Subcutaneous abdominal adipose tissue (tissue), 5 donors: Measurements from ENCODE around the gene COL5A1.

Source experiments
- H3K27ac ChIP-seq: one replicate; pipeline ENCODE4 v1.7.0; 2013; ENCODE audit warnings: low read depth, mild to moderate bottlenecking, inconsistent platforms, low read length, moderate library complexity
- H3K27me3 ChIP-seq, 5 donors: one replicate each; pipeline ENCODE4 v1.7.0; 2013; ENCODE audit warnings: low read length in 5 of 5, inconsistent platforms in 1 of 5; ENCODE audit not compliant: control insufficient read depth in 5 of 5, insufficient read depth in 4 of 5
- H3K36me3 ChIP-seq, 5 donors: one replicate each; pipeline ENCODE4 v1.7.0; 2013; ENCODE audit warnings: low read length in 5 of 5; ENCODE audit not compliant: control insufficient read depth in 5 of 5, insufficient read depth in 5 of 5
- H3K4me1 ChIP-seq, 5 donors: one replicate each; pipeline ENCODE4 v1.7.0; 2013; ENCODE audit warnings: low read length in 5 of 5, mild to moderate bottlenecking in 3 of 5, moderate library complexity in 1 of 5; ENCODE audit not compliant: control insufficient read depth in 5 of 5, insufficient read depth in 5 of 5
- H3K4me3 ChIP-seq, 5 donors: one replicate each; pipeline ENCODE4 v1.7.0; 2013; ENCODE audit warnings: low read length in 5 of 5, low read depth in 1 of 5
- H3K9ac ChIP-seq, 5 donors: one replicate each; pipeline ENCODE4 v1.7.0; 2013; ENCODE audit warnings: low read length in 5 of 5, mild to moderate bottlenecking in 4 of 5, moderate library complexity in 3 of 5
- H3K9me3 ChIP-seq, 5 donors: one replicate each; pipeline ENCODE4 v1.7.0; 2013; ENCODE audit warnings: low read length in 5 of 5; ENCODE audit not compliant: control insufficient read depth in 5 of 5
- donor health status: healthy.
- donor health status: healthy.
- donor health status: healthy.
- donor health status: healthy.
- donor health status: healthy.

The COL5A1 gene

DNA sequence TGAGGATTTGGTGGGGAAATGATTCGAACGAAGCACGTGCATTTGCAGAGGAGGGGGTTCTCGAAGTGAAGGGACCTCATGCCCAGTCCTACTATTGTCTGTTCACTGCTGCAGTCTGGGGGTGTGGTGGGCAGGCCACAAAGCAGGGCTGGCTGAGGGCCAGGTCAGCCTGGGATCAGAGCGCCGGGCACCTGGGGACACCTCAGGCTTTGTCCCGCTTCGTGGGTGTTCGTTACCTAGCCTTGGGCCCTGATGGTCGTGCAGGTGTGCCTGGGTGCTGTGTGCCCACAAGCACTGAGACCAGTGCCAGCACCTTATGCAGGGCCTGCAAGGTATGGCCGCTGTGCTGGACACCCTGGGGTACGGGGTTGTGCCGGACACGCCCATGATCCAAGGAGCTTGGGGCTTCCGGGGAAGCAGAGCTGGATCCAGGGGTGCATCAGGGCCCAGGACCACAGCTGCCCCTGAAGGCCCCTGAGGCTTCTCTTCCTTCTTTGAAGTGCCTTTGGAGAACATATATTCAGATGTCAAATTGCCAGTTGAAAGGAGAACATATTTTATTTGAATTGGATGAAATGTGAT is 80.6 kb downstream of the COL5A1 start:
- Histone ChIP-seq H3K27ac (no peak overlapping the region), H3K36me3 (peaks cover 0 to 36% (median 24%) of the 10 kb centered on the region in 5 donors), H3K9me3 (no peaks in the 10 kb centered on the region), H3K4me1 (peaks cover 0 to 15% (median 6%) of the 10 kb centered on the region in 5 donors), H3K27me3 (no peaks in the 10 kb centered on the region), H3K4me3 (no peak overlapping the region), H3K9ac (no peak overlapping the region)

DNA sequence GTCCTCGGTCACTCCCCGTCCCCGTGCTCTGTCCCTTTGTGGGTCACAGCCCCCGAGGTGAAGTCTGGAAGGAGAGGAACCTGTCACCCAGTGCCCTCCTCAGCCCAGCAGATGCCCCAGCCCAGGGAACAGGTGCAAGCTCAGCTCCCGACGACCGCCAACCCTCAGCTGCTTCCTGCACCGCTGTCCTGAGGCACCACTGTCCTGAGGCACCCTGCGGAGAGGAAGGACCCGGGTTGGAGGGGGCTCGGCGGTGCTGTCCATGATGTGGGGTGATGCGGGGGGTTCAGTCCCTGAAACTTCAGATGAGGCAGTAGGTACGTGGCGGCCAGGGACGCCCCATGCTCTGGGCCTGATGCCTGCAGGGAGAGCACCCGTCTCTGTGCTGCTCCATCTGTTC is 81.4 kb downstream of the COL5A1 start:
- H3K27me3 ChIP-seq = no peaks in the 10 kb centered on the region
- H3K4me3 ChIP-seq = no peak overlapping the region
- H3K9ac ChIP-seq = no peak overlapping the region
- H3K27ac ChIP-seq = no peak overlapping the region
- H3K36me3 ChIP-seq = peaks cover 0 to 33% (median 26%) of the 10 kb centered on the region in 5 donors
- H3K4me1 ChIP-seq = peaks cover 0 to 15% (median 6%) of the 10 kb centered on the region in 5 donors
- no peaks in the 10 kb centered on the region for H3K9me3 ChIP-seq

- peaks cover 0 to 36% (median 30%) of the 10 kb centered on the region in 5 donors for H3K36me3 ChIP-seq
- peaks cover 0 to 15% (median 6%) of the 10 kb centered on the region in 5 donors for H3K4me1 ChIP-seq
- H3K4me3 ChIP-seq = no peak overlapping the region
- H3K27me3 ChIP-seq = no peaks in the 10 kb centered on the region
- no peak overlapping the region for H3K9ac ChIP-seq
- H3K9me3 ChIP-seq = no peaks in the 10 kb centered on the region
- H3K27ac ChIP-seq = no peak overlapping the region
Measured at GRCh38 chr9:134723491-134724190, 82.0 kb downstream of the COL5A1 start.

DNA sequence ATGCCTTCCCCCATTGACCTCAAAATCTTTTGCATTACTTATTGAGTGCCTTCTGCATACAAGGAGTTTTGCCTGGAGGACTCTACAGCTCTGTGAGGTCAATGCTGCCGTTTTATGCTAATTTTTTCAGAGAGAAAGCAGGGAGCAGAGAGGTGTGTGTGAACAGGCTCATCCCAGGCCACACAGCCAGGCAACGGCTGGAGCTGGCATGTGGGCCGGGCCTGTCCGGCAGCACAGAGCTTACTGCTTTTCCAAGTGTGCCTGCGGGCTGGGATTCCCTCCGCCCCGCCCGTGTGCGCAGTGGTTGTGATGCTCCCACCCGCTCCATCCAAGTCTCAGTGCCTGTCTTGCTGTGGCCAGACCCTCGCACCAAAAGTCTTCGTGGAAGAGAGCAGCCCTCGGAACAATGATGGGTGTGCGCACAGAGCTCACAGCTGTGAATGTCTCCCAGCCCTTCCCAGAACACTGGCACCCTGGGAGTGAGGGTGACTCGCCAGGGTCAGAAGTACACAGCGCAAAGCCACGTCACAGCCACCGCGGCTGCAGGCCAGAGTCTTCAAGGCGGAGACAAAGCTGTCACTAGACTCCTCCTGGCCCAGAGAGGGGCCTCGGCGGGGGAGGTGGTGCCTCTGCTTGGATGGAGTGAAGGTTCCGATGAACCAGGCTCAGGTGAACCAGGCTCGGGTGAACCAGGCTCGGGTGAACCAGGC is 82.8 kb downstream of the COL5A1 start:
- H3K36me3 ChIP-seq = peaks cover 0 to 31% (median 25%) of the 10 kb centered on the region in 5 donors
- no peak overlapping the region for H3K9ac ChIP-seq

DNA sequence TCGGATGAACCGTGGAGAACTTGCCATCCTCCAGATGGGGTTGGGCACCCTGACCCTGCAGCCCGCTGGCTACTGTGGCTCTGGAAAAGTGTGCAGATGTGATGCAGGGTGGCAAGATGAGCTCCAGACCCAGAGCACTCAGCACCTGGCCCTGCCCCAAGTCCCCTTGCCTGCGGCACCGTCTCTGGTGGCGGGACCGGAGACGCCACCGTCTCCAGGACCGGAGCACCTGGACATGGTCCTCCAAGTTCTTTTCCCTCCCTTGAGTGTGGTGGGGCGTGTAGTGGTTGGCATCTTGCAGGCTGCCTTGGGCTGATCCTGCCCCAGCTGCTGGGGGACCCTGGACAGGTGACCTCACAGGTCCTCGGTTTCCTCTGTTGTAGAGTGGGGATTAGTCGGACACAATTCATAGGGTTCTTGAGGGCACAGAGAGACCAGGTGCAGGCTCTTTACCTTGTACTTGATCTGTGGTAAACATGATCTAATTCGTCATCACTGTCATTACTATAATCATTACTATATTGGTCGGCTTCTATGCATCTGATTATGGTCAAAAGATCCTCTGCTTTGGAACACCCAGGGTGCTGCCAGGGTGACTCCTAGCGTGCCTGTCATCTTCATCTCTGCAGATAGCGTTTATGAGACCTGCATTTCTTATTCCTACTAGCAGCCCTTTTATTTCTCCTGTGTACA is 83.5 kb downstream of the COL5A1 start:
- no peaks in the 10 kb centered on the region for H3K27me3 ChIP-seq
- H3K36me3 ChIP-seq = peaks cover 0 to 28% (median 23%) of the 10 kb centered on the region in 5 donors
- H3K27ac ChIP-seq = no peak overlapping the region
- H3K4me3 ChIP-seq = no peak overlapping the region
- peaks cover 2 to 19% (median 8%) of the 10 kb centered on the region in 5 donors for H3K4me1 ChIP-seq
- H3K9ac ChIP-seq = no peak overlapping the region
- no peaks in the 10 kb centered on the region for H3K9me3 ChIP-seq

More for the DNA sequence above, 82.8 kb downstream of the COL5A1 start:
- Histone ChIP-seq H3K27ac (no peak overlapping the region), H3K4me1 (peaks cover 0 to 15% (median 6%) of the 10 kb centered on the region in 5 donors), H3K27me3 (no peaks in the 10 kb centered on the region), H3K9me3 (no peaks in the 10 kb centered on the region), H3K4me3 (no peak overlapping the region)

GRCh38 chr9:134725605-134725940 is 84.0 kb downstream of the COL5A1 start:
- Histone ChIP-seq H3K9ac (no peak overlapping the region), H3K36me3 (peaks cover 0 to 28% (median 23%) of the 10 kb centered on the region in 5 donors), H3K4me3 (no peak overlapping the region), H3K9me3 (no peaks in the 10 kb centered on the region), H3K4me1 (peaks cover 2 to 24% (median 13%) of the 10 kb centered on the region in 5 donors), H3K27ac (no peak overlapping the region), H3K27me3 (no peaks in the 10 kb centered on the region)

GRCh38 chr9:134726026-134726721 is 84.6 kb downstream of the COL5A1 start:
- no peak overlapping the region for H3K9ac ChIP-seq
- H3K9me3 ChIP-seq = no peaks in the 10 kb centered on the region
- no peak overlapping the region for H3K4me3 ChIP-seq
- no peaks in the 10 kb centered on the region for H3K27me3 ChIP-seq
- peaks cover 0 to 28% (median 23%) of the 10 kb centered on the region in 5 donors for H3K36me3 ChIP-seq
- peaks cover 2 to 30% (median 19%) of the 10 kb centered on the region in 5 donors for H3K4me1 ChIP-seq
- no peak overlapping the region for H3K27ac ChIP-seq

DNA sequence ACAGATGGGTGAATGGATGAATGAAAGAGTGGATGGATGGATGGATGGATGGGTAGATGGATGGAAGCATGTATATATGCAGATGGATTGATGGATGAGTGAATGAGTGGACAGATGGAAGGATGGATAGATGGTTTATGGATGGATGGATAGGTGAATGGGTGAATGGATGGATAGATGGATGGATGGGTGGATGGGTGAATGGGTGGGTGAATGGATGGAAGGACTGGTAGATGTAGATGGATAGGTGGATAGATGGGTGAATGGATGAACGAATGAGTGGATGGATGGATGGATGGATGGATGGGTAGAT is 85.1 kb downstream of the COL5A1 start:
- Histone ChIP-seq H3K9ac (no peak overlapping the region), H3K9me3 (no peaks in the 10 kb centered on the region), H3K27ac (no peak overlapping the region), H3K4me3 (no peak overlapping the region), H3K4me1 (peaks cover 2 to 34% (median 23%) of the 10 kb centered on the region in 5 donors), H3K36me3 (peaks cover 0 to 28% (median 23%) of the 10 kb centered on the region in 5 donors), H3K27me3 (no peaks in the 10 kb centered on the region)

DNA sequence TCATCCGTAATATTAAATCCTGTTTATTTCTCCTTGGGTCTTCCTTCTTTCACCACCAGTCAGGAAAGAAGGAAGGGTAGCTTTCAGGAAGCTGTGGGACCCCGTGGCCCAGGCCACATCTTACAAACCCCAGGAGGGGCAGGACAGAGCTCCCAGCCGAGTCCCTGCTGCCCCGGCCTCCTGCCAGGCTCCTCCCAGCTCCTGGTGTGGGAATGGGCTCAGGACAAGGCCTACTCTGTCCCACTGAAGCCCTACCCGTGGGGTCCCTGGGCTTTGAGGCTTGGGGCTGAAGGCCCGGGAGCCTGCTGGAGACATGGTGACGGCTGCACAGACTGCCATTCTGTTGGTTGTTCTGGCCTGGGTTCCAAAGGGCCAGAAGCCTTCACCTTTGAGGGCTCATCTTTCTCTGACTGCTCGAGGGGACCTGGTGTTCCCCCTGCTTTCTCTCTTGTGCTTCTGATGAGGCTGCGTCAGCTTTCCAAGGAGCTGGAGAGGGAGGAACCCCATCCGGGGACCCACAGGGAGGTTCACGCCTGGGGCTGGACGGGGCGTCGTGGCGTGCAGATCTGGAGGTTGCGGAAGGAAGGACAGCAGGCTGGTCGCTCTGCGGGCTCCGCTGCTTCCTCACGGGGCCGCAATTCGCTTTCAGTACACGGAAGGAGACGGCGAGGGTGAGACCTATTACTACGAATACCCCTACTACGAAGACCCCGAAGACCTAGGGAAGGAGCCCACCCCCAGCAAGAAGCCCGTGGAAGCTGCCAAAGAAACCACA is 86.6 kb downstream of the COL5A1 start:
- Histone ChIP-seq H3K4me1 (peaks cover 2 to 50% (median 37%) of the 10 kb centered on the region in 5 donors), H3K27ac (no peak overlapping the region)

More for the DNA sequence above, 86.6 kb downstream of the COL5A1 start:
- Histone ChIP-seq H3K4me3 (no peak overlapping the region), H3K9ac (no peak overlapping the region), H3K9me3 (no peaks in the 10 kb centered on the region), H3K36me3 (peaks cover 0 to 27% (median 26%) of the 10 kb centered on the region in 5 donors), H3K27me3 (no peaks in the 10 kb centered on the region)
